Skin epidermis (tissue), 12 donors: ENCODE measurements around the gene NDUFA12.
A peak's percentile ranks its signal among the peaks of the same experiment; 100 is the strongest.
"Not testable (repeated sequence)": the region's sequence is repeated elsewhere in the genome, so short reads cannot be mapped to it uniquely, and the experiment has no call there.

Experiments used
- H3K27ac ChIP-seq, 21 experiments: fragments of 200-600 bp; sonication (generic) in 11 of 21; one replicate each; pipeline ENCODE4 v1.5.0; 2020; ENCODE audit warnings: mild to moderate bottlenecking in 3 of 21, inconsistent platforms in 2 of 21, moderate library complexity in 2 of 21
- H3K4me3 ChIP-seq, 7 experiments: fragments of 200-600 bp; sonication (generic) in 2 of 7; one replicate each; pipeline ENCODE4 v1.5.0; 2020; ENCODE audit warnings: inconsistent platforms in 2 of 7, mild to moderate bottlenecking in 2 of 7, moderate library complexity in 1 of 7

Gene NDUFA12

DNA sequence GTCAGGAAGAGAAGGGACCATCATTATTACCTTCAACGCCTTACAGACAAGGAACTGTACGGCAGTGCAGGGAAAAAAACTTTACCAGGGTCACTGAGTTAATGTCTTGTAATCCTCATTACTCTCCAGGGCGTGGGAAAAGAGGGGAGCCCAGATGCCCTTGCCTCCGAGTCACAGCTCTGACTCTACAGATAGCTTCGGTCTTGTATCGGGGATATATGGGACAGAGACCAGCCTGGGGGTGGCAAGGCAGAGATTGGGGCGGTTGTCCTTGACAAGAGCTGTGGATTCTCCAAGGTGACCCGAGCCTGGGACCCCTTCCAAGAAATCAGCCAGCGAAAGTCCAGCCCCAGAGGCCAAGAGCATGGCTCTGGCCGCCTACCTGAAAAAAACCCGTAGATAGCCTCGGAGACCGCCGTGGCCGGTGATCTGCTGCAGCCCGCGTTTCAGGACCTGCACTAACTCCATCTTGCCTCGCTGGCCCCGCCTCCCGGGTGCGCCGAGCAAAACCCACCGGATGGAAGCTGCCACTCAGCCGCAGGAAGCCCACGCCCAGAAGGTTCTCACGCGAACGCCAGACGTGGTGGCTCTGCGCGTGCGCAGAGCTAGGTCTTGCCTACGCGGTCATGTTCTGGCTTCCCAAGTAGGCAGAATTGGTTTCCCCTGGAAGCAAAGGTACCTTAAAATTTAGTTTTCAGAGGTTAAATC, at the start of gene NDUFA12:
Gene NDUFA12 (minus strand): TSS at position 485 of the 708 bp plus-strand sequence. CDS start 17 bp downstream, at position 468.
- H3K27ac ChIP-seq, result peak within 1 kb of the TSS in 20 of 21 experiments; percentile 70 to 93 (median 88)

DNA sequence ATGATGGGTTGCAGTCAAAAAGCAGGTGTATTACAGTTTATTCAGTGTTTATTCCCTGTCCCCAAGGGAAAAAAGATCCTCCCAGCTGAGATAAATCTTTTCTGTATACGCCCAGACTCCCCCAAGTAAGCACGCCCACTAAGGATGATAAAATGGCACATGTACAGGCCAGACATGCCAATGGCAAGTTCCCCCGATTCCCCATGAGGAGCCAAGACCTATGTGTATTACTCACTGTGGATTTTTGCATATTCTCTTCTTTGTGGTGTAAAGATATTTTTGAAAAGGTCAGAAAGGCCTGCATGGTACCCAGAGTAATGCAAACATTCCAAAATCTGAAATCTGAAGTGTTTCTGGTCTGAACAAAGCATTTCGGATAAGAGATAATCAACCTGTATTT, 47.7 kb upstream of the NDUFA12 start:
- no peak overlapping the region for H3K27ac ChIP-seq
- H3K4me3 ChIP-seq, result no peak overlapping the region

More for the DNA sequence above, at the start of gene NDUFA12:
- H3K4me3 ChIP-seq, result peak within 1 kb of the TSS; percentile 52 to 86 (median 77)

DNA sequence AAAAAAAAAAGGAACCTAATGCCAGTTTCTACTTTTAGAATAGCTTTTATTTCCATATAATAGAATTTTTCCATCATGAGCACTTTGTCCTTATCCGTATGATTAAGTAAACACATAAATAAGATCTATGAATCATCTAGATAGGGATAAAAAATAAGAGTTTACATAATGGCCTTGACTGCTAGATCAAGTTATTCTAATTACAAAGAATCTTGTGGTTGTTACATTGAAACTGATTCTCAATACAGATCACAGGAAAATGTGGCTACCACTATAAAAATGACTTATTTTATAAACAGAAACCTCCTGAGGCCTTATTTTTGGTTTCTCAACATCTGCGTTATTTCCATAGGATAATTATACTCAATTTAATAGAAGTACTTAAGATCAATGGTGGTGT, 34.4 kb upstream of the NDUFA12 start:
- no peak overlapping the region for H3K4me3 ChIP-seq

DNA sequence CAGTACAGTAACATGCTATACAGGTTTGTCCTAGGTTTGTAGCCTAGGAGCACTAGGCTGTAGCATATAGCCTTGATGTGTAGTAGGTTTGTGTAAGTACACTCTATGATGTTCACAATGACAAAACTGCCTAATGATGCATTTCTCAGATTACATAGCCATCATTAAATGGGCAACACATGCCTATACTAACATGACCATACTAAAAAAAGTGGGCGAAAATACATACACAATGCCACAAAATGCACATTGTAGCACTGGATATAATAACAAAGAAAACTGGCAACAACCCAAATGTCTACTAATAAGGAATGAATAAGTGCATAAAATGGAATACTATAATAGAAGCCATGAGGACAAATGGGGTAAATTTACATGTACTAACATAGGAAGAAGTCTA, 31.3 kb upstream of the NDUFA12 start:
- Histone ChIP-seq H3K27ac (no peak overlapping the region), H3K4me3 (no peak overlapping the region)

More for the DNA sequence above, 34.4 kb upstream of the NDUFA12 start:
- H3K27ac ChIP-seq, result no peak overlapping the region

DNA sequence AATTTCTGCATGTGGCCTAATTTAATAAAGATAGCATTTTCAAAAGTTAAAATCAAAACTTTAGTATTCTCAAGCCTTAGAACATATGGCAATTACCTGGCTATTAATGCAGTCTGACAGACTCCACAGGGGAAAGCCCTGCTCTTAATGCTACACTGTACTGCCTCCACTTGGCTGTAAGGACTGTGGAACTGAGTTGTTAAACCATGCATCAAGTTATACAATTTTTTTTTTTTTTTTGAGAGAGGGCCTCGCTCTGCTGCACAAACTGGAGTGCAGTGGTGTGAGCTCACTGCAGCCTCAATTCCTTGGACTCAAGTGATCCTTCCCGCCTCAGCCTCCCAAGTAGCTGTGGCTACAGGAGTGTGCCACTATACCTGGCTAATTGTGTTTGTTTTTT, 19.0 kb upstream of the NDUFA12 start:
- H3K4me3 ChIP-seq, result no peak overlapping the region
- H3K27ac ChIP-seq, result no peak overlapping the region

DNA sequence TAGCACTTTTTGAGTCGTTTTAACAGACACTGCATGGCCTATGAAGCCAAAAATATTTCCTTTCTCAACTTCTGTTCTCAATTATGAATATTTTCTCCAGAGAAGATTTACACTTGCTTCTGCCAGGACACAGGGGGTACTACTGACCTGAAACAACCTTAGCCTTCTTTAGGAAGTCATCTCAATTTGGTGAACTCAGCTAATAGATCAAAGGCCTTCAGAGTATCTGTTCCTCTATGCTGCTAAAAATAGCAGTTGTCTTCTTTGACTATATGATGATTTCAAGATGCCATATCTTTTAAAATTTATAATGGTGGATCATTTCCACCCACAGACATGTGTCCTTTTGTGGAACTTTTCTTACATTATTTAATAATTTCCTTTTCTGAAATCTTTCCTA, 14.0 kb upstream of the NDUFA12 start:
- H3K27ac ChIP-seq, result no peak overlapping the region

DNA sequence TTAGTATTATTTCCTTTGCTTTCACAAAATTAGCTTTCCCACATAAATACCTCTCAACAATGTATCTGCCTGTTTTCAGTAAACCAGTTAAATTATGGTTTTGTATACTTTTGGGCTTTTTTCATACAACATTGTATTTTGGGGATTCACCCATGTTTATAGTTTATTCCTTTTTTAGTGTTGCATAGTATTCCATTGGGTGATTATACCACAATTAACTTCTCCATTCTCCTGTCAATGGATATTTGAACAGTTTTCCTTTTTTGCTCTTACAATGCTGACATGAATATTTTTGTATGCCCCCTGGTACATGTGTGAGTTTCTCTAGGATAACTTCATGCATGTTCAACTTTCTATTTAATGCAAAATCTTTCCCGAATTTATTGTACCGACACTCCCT, 12.6 kb upstream of the NDUFA12 start:
- no peak overlapping the region for H3K27ac ChIP-seq
- no peak overlapping the region for H3K4me3 ChIP-seq

More for the DNA sequence above, 14.0 kb upstream of the NDUFA12 start:
- no peak overlapping the region for H3K4me3 ChIP-seq

DNA sequence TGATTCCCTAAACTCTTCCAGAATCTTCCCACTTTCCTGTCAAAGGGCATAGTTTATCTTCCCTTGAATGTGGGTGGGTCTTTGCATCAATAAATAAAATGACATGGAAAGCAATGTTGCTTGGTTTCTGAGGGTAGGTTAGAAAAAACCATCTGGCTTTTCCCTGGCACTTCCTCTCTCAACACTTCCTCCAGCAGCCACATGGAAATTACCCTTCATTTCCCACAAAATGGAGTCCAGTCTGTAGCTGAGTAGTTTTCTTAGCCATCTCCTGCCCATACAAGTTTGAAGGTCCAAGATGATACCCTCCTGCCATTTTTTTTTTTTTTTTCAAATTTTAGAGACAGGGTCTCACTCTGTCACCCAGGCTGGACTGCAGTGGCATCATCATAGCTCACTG, 11.1 kb upstream of the NDUFA12 start:
- no peak overlapping the region for H3K4me3 ChIP-seq

DNA sequence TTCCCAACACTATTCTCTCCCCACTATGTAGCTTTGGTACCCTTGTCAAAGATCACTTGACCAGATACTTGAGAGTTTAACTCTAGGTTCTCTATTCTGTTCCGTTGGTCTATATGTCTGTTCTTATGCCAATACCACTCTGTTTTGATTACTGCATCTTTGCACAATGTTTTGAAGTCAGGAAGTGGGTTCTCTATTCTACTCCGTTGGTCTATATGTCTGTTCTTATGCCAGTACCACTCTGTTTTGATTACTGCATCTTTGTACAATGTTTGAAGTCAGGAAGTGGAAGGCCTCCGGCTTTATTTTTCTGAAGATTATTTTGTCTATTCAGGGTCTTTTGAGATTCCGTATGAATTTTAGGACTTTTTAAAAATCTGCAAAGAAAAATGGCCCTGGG, 2.7 kb upstream of the NDUFA12 start:
- no peak overlapping the region for H3K4me3 ChIP-seq
- no peak overlapping the region for H3K27ac ChIP-seq

More for the DNA sequence above, 11.1 kb upstream of the NDUFA12 start:
- no peak overlapping the region for H3K27ac ChIP-seq

DNA sequence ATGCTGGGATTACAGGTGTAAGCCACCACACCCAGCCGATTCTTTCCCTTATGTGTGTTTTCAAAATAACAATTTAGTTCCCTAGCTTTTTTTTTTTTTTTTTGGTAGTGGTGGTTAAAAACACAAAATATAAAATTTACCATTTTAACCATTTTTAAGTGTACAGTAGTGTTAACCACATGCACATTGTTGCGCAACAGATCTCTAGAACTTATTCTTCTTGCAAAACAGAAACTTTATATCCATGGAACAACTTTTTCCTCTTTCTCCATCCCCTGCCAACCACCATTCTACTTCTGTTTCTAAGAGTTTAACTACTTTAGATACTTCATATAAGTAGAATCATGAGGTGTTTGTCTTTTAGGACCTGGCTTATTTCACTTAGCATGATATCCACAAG, 1.1 kb upstream of the NDUFA12 start:
- Histone ChIP-seq H3K27ac (peak overlapping the region in 1 of 21 experiments; percentile 93), H3K4me3 (no peak overlapping the region)

DNA sequence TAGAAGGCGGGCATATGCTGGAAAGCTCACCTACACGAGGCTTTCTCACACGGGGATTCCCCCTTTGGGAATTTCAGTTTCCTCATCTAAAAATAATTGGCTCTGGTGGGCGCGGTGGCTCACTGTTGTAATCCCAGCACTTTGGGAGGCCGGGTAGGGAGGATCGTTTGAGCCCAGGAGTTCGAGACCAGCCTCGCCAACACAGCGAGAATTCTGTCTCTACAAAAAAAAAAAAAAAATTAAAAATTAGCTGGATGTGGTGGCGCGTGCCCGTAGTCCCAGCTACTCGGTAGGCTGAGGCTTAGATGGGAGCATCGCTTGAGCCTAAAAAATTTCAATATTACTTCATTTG, 400 bp upstream of the NDUFA12 start:
- H3K27ac ChIP-seq, result peak overlapping the region in 20 of 21 experiments; percentile 70 to 93 (median 88)

DNA sequence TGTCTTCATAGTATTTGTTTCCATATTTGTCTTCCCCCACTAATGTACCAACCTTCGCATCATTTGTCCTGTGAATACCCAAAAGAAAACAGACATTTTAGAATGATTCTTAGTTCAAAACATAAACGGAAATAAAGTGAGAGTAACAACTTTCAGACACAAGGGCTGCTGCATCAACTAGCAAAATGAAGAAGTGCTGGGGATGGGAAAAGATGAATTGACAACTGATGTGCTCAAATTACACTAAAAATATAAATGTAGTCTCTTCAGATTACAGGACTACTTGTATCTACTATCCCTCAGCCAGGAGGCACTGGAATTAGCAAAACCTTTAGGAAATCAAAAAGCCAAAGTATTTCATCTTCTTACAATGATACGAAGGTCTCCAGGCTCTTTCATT, 743 bp downstream of the NDUFA12 start:
- H3K4me3 ChIP-seq, result peak overlapping the region; percentile 52 to 86 (median 77)

More for the DNA sequence above, 400 bp upstream of the NDUFA12 start:
- H3K4me3 ChIP-seq, result peak overlapping the region; percentile 52 to 86 (median 77)

DNA sequence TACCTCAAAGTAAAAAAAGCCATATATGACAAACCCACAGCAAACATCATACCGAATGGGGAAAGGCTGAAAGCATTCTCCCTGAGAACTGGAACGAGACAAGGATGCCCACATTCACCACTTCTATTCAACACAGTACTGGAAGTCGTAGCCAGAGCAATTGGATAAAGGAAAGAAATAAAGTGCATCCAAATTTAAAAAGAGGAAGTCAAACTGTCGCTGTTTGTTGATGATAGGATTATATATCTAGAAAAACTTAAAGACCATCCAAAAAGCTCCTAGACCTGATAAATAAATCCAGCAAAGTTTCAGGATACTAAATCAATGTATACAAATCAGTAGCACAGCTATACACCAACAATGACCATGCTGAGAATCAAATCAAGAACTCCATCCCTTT, 5.2 kb downstream of the NDUFA12 start:
- Histone ChIP-seq H3K4me3 (no peak overlapping the region), H3K27ac (no peak overlapping the region)

More for the DNA sequence above, 743 bp downstream of the NDUFA12 start:
- H3K27ac ChIP-seq, result peak overlapping the region in 18 of 21 experiments; percentile 70 to 93 (median 90)

DNA sequence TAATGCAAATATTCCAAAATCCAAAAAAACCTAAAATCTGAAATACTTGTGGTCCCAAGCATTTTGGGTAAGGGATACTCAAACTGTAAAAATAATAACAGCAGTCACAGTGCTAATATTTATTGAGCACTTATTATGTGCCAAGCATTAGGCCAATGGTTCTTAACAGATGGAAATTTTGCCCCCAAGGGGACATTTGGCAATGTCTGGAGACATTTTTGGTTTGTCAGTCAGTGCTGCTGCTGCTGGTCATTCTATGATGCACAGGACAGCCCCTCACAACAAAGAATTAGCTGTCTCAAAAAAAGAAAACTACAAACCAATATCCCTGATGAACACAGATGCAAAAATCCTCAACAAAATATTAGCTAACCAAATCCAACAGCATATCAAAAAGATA, 5.8 kb downstream of the NDUFA12 start:
- Histone ChIP-seq H3K27ac (no peak overlapping the region), H3K4me3 (no peak overlapping the region)

DNA sequence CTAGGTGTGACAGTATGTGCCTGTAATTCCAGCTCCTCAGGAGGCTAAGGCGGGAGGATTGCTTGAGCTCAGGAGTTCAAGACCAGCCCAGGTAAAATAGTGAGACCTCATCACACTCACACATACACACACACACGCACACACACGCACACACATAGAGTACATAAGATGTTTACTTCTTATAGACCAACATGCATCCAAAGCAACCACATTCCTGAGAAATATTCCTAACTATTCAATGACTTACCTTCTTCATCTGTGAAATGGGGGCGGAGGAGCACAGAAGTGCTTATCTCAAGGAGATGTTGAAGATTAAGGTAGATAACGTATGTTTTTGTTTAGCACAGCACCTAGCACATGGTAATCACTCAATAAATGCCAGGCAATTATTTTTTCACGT, 6.4 kb downstream of the NDUFA12 start:
- Histone ChIP-seq H3K27ac (no peak overlapping the region), H3K4me3 (no peak overlapping the region)

DNA sequence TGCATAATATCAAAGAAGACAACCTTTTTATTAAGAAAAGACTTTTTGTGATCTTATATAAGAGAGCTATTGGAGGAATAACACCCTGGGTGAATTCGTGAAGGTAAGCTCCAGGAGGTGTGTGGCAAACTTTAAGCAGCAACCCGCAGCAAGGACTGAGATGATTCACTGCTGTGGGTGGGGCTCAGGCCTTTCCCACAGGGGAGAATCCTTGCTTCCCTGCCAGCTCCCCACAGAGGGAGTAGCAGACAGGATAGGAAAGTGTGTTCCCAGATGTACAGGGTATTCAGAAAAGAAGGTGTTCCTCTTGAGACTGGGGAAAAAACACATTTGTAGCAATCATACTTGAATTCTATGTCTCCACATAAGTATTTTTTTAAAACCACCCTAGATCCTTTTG, 9.2 kb downstream of the NDUFA12 start:
- Histone ChIP-seq H3K27ac (no peak overlapping the region), H3K4me3 (no peak overlapping the region)

DNA sequence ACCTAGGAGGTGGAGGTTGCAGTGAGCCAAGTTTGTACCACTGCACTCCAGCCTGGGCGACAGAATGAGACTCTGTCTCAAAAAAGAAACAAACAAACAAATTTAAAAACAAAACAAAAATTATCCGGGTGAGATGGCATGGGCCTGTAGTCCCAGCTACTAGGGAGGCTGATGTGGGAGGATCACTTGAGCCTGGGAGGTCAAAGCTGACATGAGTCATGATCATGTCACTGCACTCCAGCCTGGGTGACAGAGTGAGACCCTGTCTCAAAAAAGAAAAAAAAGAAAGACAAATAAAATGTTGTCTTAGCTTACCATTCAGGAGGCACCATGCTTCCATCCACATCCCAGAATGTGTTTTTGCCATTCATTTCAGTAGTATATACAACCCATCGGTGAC, 9.6 kb downstream of the NDUFA12 start:
- H3K27ac ChIP-seq, H3K4me3 ChIP-seq: not testable (repeated sequence)

DNA sequence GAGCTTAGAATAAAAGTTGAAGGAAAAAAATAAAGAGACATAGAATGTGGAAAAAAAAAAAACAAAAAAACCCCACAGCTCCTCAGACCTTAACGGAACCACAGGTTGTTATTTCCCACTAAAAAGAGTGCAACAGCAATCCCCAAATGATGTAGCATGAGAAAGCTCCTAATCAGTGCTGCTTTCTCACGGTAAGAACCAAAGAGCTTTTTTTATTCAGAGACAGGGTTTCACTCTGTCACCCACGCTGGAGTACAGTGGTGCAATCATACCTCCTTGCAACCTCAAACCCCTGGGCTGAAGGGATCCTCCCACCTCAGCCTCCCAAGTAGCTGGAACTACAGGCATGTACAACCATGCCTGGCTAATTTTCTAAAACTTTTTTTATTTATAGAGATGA, 13.3 kb downstream of the NDUFA12 start:
- Histone ChIP-seq H3K4me3 (no peak overlapping the region), H3K27ac (no peak overlapping the region)

DNA sequence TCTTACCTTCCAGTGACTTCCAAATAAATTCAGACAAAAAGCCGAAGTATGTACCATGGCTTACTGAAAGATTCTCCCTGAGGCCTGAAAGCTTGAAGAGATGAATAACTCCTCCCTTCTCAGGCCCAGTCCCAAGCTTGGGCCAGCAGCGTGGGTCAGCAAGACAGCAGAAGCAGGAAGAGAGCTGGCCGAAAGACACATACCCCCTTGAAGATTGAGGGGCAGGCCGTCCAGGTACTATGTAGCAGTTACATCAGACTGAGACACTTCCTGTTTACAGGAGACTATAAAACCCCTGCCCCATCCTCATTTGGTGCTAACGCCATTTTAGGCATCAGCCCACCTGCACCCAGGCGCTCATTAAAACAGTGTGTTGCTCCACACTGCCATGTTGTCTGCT, 15.0 kb downstream of the NDUFA12 start:
- Histone ChIP-seq H3K4me3 (no peak overlapping the region), H3K27ac (peak overlapping the region in 1 of 21 experiments; percentile 7)

DNA sequence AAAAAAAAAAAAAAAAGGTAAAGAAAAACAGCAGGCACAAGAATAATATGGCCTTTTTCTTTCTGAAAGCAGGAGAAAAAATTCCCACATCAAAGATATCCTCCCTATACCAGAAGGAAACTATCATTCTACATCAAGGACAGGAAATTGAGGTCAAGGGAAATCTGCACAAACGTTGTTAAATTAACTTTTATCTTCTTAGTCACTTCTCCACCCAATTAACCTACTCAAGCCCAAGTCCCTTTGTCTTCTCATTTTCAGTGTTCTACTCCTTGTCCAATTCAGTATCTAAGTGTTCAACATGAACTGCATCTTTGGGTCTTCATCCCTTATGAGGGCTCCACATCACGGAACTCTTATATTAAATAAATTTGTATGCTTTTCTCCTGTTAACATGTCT, 15.7 kb downstream of the NDUFA12 start:
- no peak overlapping the region for H3K4me3 ChIP-seq
- H3K27ac ChIP-seq, result peak overlapping the region in 1 of 21 experiments; percentile 7

DNA sequence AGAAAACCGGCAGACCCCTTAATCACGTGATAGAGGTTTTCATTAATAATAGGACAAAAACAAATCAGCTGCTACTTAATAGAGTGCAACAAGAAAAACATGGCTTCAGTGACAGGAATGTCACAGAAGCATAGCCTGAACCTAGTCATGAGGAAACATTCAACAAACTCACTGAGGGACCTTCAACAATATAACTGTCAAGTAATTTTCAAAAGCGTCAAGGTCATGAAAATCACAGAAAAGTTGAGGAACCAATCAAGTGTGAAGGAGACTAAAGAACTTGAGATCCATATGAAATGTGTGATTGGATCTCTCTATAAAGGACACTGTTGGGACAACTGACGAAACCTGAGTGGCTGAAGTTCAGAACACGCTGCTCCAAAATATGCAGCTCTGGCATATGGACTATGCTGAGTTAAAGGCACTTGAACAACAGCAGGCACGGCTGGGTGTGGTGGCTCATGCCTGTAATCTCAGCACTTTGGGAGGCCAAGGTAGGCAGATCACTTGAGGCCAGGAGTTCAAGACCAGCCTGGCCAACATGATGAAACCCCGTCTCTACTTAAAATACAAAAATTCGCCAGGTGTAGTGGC, 16.3 kb downstream of the NDUFA12 start:
- no peak overlapping the region for H3K4me3 ChIP-seq
- no peak overlapping the region for H3K27ac ChIP-seq
